ENCODE measurements around the gene PDZD7.

PDZD7 gene

DNA sequence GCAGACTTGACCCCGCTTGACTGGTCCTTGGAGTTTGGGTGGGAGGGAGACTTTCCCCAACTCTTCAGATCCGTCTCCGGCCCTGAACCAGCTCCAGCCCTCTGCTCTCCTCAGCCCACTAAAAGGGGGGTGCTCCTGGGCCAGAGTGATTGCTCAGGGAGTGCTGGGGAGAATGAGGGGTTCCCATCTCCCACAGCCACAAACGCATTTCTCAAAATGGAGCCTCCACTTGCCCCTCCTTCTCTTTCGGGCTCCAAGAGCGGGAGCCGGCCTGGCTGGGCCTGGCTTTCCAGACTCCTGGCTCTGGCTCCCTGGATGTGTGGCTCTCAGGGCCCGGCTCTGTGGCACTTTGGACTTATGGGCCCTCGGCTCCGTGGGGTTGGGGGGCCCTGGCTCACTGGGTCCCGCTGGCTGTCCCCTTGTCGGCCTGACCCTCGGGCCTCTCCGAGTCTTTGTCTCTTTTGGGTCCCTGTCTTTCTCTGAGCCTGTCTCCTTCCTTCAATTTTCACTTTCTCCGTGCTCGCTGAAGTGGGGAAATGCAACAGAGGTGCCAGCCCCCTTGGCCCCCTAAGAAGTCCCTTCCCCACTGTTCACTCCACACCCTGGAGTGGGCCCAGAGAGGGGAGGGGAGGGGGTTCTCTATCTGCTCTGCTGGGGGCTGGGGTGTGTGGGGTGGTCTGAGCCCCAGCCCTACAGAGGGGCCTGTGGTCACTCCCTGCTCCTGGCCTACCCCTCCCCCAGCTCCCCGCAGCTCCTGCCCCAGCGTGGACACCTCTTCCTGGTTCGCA, 30.6 kb downstream of the PDZD7 start:
- peak in 1 of 2 experiments; percentile 17 for DNase-seq

DNA sequence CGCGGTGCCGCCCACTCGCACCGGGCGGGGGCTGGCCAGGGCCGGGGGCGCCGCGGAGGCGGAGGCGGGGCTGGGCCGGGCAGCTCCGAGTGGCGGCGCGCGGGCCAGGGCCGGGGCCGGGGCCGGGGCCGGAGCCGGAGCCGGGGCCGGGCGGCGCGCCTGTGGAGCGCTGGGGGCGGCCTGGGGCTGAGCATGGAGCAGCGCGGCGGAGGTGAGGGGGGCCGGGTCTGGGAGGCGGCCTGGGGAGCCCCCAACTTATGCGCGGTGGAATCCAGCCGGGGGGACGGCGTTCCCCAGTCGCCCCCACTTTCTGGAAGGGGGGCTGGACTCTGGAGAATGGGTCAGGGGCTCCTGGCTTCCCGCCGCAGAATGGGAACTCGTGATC, 31.2 kb downstream of the PDZD7 start, which contains the start of gene LZTS2:
Gene LZTS2, plus strand, starts transcription at position 67 of the 385 bp plus-strand sequence. CDS start 2,731 bp downstream, outside the sequence.
- DNase-seq: no peak

DNA sequence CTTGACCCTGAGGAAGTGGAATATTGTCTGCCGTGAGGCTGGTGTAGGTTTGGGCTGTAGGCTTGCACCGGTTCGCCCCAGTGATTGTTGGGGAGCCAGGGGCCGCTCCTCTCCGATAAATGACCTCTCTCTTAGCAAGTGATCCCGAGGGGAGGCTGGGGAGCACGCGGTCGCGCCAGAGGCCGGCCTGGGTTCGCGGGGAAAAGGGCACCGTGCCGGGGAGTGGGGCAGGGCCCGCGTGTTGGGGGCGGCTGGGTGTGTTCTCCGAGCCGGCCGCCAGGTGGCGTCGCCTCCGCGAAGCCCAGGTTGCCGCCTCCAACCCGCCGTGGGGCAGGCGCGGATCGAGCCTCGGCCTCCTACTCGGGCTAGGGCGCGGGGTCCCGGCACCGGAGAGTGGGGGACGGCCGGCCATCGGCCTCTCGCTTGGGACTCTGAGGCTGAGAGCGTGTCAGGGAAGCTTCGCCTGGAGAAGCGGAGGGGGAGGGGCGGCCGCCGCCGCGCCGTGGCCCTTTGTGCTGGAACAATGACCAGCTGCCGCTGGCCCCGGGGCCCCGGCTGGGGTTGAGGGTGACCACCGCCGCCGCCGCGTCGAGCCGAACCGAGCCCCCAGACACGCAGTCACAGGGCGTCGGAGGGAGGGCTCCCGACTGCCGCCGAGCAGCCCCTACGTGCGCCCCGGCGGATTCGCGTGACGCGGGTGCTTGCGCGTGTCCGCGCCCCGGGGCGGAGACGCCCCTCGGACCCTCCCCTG, 31.8 kb downstream of the PDZD7 start:
- peak; percentile 8 to 68 for DNase-seq

DNA sequence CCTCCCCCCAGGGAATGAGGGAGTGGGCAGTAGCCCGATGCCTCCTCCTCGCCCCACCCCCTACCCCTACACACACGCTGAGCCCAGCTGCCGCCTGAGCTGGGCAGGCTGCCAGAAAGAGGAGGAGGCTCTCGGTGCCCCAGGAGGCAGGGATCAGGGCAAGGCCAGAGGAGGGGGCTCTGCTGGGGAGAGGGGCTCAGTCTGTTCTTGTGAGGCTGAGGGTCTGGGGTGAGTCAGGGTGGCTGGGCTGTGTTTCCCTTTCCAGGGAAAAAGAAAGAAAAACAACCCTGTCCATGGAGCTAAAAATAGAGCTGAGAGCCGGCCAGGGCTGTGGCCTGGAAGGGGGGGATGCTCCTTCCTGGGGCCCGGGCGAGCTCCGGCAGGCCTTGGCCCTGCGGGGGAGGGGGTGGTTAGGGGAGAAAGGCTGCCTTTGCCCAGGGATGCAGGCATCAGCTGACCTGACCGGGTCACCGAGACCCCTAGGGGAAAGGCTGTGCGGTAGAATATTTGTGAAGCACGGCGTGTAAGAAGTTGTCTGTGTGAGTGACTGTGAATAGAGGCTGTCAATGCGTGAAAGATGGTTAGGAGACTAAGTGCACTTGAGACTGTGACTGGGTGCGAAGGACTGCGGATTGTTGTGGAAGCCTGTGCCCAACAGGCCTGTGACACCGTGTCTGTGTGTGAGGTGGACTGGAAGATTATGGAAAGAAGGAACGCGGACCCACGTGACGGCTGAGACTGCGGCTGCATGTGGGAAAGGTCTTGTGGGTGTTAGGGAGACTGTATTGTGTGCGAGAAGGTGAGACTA, 32.5 kb downstream of the PDZD7 start:
- peak; percentile 70 to 86 for DNase-seq

DNA sequence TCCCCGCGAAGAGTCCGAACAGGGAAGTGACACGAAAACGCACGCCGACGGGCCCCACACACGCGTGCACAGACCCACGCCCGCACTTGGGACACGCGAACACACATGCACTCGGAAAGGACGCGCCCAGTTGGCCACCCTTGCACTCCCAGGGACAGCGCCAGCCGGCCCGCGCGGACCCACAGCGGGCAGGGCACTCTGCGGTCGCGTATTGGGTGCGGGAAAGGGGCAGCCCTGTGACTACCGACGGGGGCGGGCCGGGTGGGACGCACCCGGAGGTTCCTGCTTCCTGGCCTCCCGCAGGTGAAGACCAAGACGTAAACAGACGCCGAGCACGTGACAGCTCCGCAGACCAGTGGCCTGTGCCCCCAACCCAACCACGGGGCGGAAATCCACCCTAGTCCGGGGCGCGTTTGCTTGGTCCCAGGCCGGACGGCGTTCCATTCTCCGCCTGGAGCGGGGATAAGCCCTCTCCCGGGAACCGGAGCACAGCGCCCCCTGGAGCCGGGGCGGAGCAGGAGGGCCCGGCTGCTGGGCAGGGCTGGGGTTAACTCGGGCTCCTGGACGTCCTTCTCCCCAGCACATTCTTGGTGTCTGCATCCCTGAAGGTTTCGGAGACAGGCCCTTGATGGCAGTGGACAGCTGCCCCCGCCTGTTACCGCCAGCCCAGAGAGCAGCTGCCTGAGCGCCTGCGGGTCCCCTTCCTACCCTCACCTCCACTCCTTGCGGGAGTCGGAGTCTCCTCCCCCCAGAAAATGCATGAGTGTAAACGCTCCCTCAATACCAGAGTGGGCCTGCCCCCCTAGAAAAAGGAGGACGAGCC, 33.4 kb downstream of the PDZD7 start:
- DNase-seq: peak in 1 of 2 experiments; percentile 52

DNA sequence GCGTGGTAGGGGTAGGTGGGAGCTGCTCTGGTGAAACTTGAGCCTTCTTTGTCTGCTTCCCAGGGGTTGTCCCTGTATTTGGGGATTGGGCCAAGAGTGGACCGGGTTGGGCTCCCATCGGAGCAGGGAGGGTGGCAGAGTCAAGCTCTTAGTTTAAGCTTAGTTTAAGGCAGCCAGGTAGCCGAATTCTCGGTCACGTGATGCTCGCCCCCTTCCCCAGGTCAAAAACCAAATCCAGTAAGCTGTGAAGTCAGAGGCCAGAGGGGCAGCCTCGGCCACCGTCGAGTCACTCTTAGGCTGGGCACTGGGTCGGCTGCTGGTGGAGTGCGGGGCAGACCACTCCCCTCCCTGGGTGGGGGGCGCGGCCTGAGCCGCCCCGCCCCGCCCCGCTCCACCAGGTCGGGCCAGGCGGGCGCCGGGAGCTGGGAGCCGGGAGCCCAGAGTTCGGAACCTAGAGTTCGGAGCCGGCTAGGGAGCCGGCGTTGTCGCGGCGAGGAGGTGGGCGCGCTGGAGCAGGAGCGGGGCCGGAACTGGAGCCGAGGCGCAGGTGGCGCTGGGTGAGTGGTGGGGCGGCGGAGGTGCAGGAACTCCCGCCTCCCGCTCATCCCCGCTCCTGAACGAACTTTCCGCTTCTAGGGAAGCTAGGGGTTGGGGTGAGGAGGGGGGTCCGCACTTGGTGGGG, 34.1 kb downstream of the PDZD7 start:
- DNase-seq: no peak

DNA sequence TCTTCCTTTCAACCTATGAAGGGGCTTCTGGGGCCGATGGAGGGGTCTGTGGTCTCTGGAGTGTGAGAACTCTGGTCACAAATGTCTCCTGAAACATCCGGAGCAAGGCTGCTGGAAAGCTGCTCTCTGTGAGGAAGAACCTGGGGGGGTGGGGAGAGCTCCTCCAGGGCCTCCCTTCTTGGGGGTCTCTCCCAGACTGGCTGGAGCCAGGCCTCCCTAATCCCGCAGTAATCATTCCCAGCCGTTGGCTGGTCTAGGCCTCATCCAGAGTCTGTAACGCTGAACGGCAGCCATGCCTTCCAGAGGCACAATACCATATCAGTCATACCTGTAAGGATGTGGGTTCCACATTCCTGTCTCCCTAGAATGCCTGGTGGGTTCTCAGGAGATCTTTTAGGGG, 35.7 kb downstream of the PDZD7 start:
- DNase-seq: no peak

DNA sequence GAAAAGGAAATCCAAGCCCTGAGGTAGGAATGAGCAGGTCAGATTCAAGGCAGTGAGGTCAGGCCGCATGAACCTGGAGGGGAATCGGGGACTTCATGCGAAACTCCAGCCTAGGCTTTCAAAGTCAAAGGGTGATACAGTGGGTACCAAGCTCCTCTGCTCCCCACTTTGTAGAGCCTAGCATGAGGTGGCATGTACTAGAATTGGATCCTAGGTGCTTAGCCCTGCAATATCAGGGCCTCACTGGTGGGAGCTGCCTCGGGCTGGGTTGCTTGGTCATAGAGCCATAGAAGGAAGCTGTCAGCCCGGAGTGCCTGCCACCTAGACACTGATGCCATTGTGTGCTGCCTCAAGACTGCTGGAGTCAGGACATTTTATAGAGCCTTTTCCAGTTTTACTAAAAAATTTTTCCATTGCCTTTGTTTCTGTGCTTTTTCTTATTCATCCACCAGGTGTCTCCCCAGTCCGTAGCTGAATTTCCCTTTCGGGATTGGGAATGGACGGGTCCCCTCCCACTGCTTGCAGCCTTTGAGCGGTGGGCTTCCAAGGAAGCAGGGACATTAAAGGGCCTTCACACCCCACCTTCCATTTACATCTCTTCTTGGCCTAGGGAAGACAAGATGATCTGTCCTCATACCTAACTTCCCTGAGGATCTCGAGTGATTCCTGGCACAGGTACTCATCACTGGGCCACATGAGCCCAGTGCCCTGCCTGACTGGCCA, 36.8 kb downstream of the PDZD7 start:
- peak in 1 of 2 experiments; percentile 8 for DNase-seq

DNA sequence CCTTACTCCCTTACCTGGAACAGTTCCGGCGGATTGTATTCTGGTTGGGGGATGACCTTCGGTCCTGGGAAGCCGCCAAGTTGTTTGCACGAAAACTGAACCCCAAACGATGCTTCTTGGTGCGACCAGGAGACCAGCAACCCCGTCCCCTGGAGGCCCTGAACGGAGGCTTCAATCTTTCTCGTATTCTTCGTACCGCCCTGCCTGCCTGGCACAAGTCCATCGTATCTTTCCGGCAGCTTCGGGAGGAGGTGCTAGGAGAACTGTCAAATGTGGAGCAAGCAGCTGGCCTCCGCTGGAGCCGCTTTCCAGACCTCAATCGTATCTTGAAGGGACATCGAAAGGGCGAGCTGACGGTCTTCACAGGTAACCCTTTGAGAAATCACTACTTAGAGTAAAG, 41.8 kb downstream of the PDZD7 start:
- DNase-seq: no peak

DNA sequence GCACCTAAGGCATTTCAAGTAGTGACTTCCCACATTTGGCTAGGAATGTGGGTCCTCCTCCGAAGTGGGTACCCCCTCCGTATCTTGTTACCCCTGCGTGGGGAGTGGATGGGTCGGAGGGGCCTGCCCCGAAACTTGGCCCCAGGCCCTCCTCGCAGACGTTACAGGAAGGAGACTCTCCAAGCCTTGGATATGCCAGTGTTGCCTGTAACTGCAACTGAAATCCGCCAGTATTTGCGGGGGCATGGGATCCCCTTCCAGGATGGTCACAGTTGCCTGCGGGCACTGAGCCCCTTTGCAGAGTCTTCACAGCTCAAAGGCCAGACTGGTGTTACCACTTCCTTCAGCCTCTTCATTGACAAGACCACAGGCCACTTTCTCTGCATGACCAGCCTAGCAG, 42.8 kb downstream of the PDZD7 start:
- DNase-seq: no peak

DNA sequence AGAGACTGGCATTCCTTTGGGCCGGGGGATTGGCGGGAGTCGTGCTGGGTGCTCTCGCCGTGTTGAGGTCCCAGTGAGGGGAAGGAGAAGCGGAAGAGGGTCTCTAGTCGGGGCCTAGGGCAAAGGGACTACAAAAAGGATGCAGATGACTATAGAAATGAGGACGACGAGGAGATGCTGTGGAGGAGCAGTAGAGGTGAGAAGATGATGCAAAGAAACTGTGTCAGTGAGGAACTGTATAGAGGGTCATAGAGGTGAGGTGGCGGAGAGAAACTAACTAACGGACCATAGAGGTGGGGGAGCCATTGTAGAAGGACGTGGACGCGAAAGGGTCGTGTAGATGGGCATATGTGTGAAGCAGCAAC, 43.3 kb downstream of the PDZD7 start:
- DNase-seq: no peak

DNA sequence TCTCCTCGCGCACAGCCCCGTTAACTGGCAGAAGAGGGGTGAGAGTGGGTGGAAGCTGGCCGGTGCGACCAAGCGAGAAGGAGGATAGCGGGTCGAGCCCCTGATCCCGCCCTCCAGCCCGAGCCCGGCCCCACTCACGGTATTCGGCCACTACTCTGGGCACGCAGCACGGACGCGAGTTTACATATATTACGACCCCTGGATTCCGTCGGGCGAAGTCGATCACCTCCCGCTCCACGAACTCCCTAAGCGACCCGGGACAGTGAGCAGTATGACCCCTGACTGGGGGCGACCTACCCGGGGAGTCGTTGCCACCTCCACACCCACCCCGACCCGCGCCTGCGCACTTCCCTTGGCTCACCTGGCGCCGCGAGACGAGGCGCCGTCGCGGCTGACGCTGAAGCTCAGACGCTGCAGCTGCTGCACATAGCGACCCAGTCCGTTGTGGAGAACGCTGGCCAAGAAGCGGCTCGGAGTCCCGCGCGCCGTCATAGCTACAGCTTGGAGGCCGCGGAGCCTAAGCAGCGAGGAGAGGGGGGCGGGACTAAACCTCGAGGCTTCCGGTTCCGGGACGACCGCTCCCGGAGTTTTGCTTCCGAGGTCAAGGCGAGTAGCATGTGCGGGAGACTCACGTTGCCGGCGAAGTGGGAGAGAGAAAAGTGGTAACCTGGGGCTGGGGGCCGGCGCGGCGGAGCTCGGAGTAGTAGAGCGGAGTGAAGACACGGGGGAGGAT, 43.8 kb downstream of the PDZD7 start, which contains the start of the genes MRPL43 and TWNK:
Gene MRPL43, minus strand, starts transcription at position 546 of the 733 bp plus-strand sequence. Its CDS starts 54 bp downstream, at position 492.
Gene TWNK, plus strand, starts transcription at position 592 of the 733 bp plus-strand sequence. CDS start 668 bp downstream, outside the sequence.
- DNase-seq: peak; percentile 44 to 69

DNA sequence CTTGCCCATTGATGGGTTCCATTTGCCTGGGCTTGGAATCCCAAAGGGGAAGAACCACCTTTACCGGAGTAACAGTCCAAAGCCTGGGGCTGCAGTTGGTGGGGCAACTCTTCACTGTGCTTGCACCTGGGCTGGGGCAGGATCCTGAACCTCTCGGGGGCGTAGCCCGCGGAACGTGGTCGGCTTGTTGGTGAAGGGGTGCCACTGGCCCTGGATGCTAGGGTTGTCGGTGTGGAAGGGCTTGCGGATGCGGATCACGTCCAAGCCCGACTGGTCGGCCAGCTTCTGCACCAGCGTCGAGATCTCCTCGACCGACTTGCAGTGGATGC, 44.3 kb downstream of the PDZD7 start:
- DNase-seq: no peak

DNA sequence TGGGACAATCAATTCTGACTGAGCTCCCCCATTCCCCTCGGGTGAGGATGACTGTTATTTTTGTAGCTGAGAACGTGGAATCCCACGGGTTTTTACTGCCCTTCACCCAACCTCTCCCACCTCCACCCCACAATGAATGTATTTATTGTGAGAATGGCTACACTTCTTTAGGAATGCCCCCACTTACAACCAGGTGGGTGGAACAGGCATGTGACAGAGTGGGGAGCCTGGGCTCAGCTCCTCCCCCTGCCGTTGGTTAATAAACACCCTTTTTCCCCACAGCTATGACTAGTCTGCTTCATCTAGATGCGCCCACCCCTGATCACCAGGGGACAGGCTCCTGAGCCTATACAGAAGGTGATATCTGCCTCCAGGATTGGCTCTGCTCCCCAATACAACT, 45.6 kb downstream of the PDZD7 start:
- DNase-seq: no peak

DNA sequence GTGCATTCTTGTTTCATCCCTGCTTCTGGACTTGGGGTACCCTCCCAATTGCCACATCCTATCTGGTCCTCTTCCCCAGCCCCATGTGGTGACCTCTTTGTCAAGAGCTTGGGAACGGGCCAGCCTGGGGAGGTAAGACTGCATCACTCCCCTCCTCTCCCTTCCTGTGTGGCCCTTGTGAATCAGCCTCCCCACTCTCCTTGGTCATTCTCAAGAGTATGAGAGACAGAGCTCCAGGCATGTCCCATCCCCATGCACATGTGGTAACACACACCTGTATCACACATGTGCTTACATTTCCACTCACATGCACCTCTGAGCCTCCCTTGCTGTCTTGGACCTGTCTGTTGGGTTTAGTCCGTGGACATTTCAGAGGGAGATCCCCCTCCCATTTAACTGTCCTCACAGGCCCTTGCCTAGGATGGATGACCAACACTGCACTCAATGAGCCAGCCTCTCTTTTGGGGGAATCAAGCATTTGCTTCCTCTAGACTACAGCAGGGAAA, 46.2 kb downstream of the PDZD7 start:
- DNase-seq: no peak

DNA sequence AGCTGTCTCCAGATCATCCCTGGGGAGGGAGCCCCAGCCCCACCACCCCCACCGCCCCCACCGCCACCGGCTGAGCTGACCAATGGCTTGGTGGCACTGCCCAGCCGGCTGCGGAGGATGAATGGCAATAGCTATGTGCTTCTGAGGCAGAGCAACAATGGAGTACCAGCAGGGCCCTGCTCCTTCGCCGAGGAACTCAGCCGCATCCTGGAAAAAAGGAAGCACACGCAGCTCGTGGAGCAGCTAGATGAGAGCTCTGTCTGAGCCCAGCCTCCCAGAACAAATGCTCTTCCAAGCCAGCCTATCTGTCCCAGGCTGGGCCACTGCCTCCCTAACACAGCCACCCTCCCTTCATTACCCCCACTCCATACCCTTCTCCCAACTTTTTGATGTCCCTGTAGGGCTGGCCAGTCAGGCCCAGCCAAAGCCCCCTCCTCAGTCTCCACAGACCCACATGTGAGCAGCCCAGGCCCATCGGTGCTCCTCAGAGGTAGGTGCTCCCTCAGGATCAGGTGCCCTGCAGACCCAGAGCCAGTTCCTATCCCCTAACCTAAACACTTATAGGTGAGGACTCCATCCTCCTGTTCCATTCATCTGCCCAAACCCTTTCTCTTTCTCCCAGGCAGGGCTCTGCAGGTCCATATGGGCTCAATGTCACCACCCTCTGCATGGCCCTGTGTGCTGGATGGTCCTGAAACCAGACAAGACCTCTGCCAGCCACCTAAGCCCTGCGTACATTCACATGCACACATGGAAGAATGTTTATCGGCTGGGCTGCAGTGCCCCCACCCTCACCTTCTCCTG, 46.9 kb downstream of the PDZD7 start:
- DNase-seq: no peak

DNA sequence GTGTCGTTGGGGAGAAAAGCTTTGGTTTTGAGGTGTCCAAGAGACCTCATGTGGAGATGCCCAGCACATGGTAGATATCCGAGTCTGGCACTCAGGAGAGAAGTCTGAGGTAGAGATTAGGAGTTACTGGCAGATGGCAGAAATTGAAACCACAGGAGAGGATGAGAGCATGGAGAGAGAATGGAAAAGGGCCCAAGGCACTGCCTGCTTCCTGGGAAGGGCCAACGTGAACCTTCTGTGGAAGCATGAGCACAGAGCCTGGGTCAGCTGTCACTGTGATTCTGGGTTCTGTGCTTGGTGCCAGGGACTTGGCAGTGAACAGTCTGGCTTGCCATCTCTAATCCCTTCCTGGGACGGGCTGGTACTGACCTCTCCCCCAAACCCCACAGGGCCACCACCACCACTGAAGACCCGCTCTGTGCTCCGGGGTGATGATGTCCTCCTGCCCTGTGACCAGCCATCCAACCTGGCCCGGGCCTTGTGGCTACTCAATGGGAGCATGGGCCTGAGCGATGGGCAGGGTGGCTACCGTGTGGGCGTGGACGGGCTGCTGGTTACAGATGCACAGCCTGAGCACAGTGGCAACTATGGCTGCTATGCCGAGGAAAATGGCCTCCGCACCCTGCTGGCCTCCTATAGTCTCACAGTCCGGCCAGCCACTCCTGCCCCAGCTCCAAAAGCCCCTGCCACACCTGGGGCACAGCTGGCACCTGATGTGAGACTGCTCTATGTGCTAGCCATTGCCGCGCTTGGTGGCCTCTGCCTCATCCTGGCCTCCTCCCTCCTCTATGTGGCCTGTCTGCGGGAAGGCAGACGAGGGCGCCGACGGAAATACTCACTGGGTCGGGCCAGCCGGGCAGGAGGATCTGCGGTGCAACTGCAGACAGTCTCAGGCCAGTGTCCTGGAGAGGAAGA, 47.8 kb downstream of the PDZD7 start:
- no peak for DNase-seq

DNA sequence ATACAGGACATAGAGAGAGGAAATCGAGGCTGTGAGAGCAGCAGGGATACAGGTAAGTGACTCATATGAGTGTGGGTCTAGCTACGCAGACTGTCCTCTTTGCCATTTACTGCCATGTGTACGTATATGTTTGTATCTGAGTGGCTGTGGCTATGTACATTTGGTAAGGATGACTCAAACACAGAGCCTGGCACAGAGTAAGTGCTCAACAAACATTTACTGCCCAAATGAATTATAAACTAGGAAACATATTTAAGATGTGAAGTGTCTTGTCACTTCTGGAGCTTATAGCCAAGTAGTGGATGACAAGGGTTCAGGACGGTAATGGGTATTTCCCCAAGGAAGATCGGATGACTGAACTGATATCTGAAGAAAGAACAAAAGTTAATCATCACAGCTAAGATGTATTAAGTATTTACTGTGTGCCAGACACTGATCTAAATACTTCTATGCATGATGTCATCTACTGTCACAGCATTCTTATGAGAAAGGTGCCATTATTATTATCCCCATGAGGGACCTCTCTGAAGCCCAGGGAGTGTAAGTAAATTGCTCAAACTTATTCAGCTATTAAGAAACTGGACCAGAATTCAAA, 49.7 kb downstream of the PDZD7 start:
- DNase-seq: no peak

Measured in NCI-H446 (cell line).